Left lung (tissue), 10 donors: ENCODE results near the gene AMBRA1. TPM values are rescaled to one million over a fixed set of nuclear protein-coding genes. Genes with fewer than 3 reads are reported as not detected.

Experiments
- ATAC-seq: fragments of 200-7000 bp; cut with Tn5 transposase; one replicate; pipeline ENCODE4 v1.9.1; 2020; ENCODE audit warnings: moderate library complexity
- DNase-seq, 4 donors: peaks; one replicate each; pipeline ENCODE4 v3.0.0-alpha.2; 2013 to 2020
- H3K27ac ChIP-seq, 2 donors: fragments of 200-600 bp; sonication (generic) in 1 of 2; one replicate each; pipeline versions ENCODE4 v1.5.0 to v1.8.0; 2020 to 2021
- H3K27me3 ChIP-seq, 2 donors: fragments of 200-600 bp; sonication (generic) in 1 of 2; one replicate each; pipeline versions ENCODE4 v1.5.0 to v1.8.0; 2020 to 2021
- H3K36me3 ChIP-seq, 2 donors: fragments of 200-600 bp; sonication (generic) in 1 of 2; one replicate each; pipeline versions ENCODE4 v1.5.0 to v1.8.0; 2020 to 2021
- H3K4me1 ChIP-seq, 2 donors: fragments of 200-600 bp; one replicate each; pipeline ENCODE4 v1.8.0; 2021
- H3K4me3 ChIP-seq, 2 donors: fragments of 200-600 bp; sonication (generic) in 1 of 2; one replicate each; pipeline versions ENCODE4 v1.5.0 to v1.8.0; 2020 to 2021; ENCODE audit warnings: mild to moderate bottlenecking in 1 of 2
- H3K9me3 ChIP-seq, 2 donors: fragments of 200-600 bp; sonication (generic) in 1 of 2; one replicate each; pipeline versions ENCODE4 v1.5.0 to v1.8.0; 2020 to 2021
- CTCF ChIP-seq, 2 donors: fragments of 200-600 bp; sonication (generic) in 1 of 2; IDR thresholded peaks; one replicate each; pipeline versions ENCODE4 v1.5.0 to v1.8.0; 2021; ENCODE audit warnings: antibody characterized with exemption in 2 of 2
- intact Hi-C, 2 donors: fragments of 100-400 bp; cut with DNase I; formaldehyde crosslinking; loops; one replicate each; pipeline versions ENCODE4 v1.11.2 to v1.14.2; 2022
- polyA plus RNA-seq, 6 donors: library from polyadenylated mRNA; unstranded; fragments of 120-200 nt; gene quantifications; one replicate each; pipeline ENCODE4 v1.2.1, GENCODE V29; 2013; ENCODE audit not compliant: insufficient read length in 6 of 6
- total RNA-seq, 2 donors: library from RNA; stranded (reverse); fragmentation: NEBNext Ultra II Directional; extraction: Animal tissue kit (Norgen Biotek cat#: 25700); gene quantifications; one replicate each; pipeline ENCODE4 v1.2.1, GENCODE V29; 2021
- donor health status: DM: no; HTN: yes; CAD: no.
- donor health status: DM: no; HTN: no; CAD: no.

AMBRA1 gene
- total and polyA plus RNA-seq, 8 donors = 20.4 to 28.2 (median 23.7) TPM

GRCh38 chr11:46456269-46457001, 137.4 kb downstream of the AMBRA1 start:
- no peak for TF ChIP-seq CTCF (IDR thresholded peaks at IDR 0.05)
- H3K27ac ChIP-seq = peak overlapping the region in 1 of 2 donors; percentile 42
- no peak for ATAC-seq
- no peaks in the 10 kb centered on the region for H3K27me3 ChIP-seq
- no peaks in the 10 kb centered on the region for H3K36me3 ChIP-seq
- no peak overlapping the region for H3K4me3 ChIP-seq
- intact Hi-C loops = no loop called here
- peaks cover 0 to 22% of the 10 kb centered on the region in 2 donors for H3K4me1 ChIP-seq
- no peaks in the 10 kb centered on the region for H3K9me3 ChIP-seq
- no peak for DNase-seq

GRCh38 chr11:46455834-46456233, 138.0 kb downstream of the AMBRA1 start:
- H3K27ac ChIP-seq = peak overlapping the region in 1 of 2 donors; percentile 42
- DNase-seq = no peak
- H3K9me3 ChIP-seq = no peaks in the 10 kb centered on the region
- TF ChIP-seq CTCF (IDR thresholded peaks at IDR 0.05) = no peak
- peaks cover 0 to 17% of the 10 kb centered on the region in 2 donors for H3K4me1 ChIP-seq
- no peaks in the 10 kb centered on the region for H3K36me3 ChIP-seq
- intact Hi-C loops = no loop called here
- ATAC-seq = no peak
- H3K4me3 ChIP-seq = no peak overlapping the region
- H3K27me3 ChIP-seq = no peaks in the 10 kb centered on the region

- Histone ChIP-seq H3K4me1 (peaks cover 0 to 17% of the 10 kb centered on the region in 2 donors), H3K9me3 (no peaks in the 10 kb centered on the region), H3K27me3 (no peaks in the 10 kb centered on the region), H3K4me3 (no peak overlapping the region), H3K36me3 (no peaks in the 10 kb centered on the region), H3K27ac (no peak overlapping the region)
- ATAC-seq (no peak), DNase-seq (no peak)
- no peak for TF ChIP-seq CTCF (IDR thresholded peaks at IDR 0.05)
- intact Hi-C loops = no loop called here
These were observed 140.8 kb downstream of the AMBRA1 start for GRCh38 chr11:46452918-46453517.

GRCh38 chr11:46451759-46452158, 142.1 kb downstream of the AMBRA1 start:
- Histone ChIP-seq H3K36me3 (no peaks in the 10 kb centered on the region), H3K27me3 (no peaks in the 10 kb centered on the region), H3K4me1 (peaks cover 0 to 12% of the 10 kb centered on the region in 2 donors), H3K9me3 (no peaks in the 10 kb centered on the region), H3K4me3 (no peak overlapping the region), H3K27ac (no peak overlapping the region)
- intact Hi-C loops = no loop called here
- TF ChIP-seq CTCF (IDR thresholded peaks at IDR 0.05) = no peak
- DNase-seq = no peak
- ATAC-seq = no peak

- H3K27ac ChIP-seq = no peak overlapping the region
- H3K9me3 ChIP-seq = no peaks in the 10 kb centered on the region
- no peaks in the 10 kb centered on the region for H3K27me3 ChIP-seq
- H3K4me3 ChIP-seq = no peak overlapping the region
- no peak for DNase-seq
- H3K4me1 ChIP-seq = peaks cover 0 to 6% of the 10 kb centered on the region in 2 donors
- ATAC-seq = peak; percentile 21
- intact Hi-C loops = no loop called here
- no peaks in the 10 kb centered on the region for H3K36me3 ChIP-seq
- no peak for TF ChIP-seq CTCF (IDR thresholded peaks at IDR 0.05)
These were observed 142.9 kb downstream of the AMBRA1 start for GRCh38 chr11:46450846-46451477.
